ENCODE results near the gene CLEC2B. TPM values are rescaled to one million over a fixed set of nuclear protein-coding genes. Genes with fewer than 3 reads are reported as not detected.
"Not testable (repeated sequence)": the region's sequence is repeated elsewhere in the genome, so short reads cannot be mapped to it uniquely, and the experiment has no call there.

The CLEC2B gene
- 32.7 and 68.8 TPM in 2 replicates for total RNA-seq (2014; rRNA removed; shearing (Covaris generic))

DNA sequence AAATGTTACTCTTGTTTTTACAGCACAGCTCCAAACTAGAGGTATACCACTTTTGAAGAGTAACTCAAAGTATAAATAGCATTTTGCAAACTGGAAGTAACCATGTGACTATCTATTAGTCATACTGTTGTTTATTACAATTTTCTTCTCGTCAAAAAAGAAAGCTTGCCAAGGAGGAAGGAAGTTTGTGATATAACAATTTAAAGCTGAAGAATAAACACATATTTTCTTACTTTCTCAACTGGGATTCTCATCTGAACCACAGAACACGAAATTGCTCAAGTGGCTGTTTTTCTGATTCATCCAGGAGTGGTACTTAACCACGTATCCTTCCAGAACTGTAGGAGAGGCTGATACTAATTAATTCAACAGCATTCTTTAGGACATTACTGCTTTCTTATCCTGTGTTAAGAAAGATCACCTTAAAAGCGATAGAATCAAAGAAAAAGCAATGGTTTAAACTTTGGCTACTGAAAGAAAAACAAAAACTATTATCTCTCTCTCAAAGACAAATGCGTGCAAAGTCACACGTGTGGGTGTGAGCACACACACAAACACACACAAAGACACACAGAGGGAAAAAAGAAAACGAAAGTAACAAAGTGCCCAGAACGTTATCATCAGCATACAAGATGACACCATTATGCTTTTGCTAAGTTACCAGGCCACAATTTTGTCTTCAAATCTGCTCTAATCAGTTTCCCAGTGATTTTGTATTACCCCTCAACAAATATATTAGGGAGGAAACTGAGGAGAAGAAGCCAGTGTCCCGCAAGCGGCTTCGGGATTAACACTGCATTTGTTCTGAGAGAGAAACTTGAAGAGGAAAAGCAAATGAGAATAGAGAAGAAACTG is at the start of gene CLEC2B:
Gene CLEC2B, minus strand, starts transcription at position 48 of the 855 bp plus-strand sequence.
- DNase-seq (ENCODE audit: low spot score), result peak; percentile 92

DNA sequence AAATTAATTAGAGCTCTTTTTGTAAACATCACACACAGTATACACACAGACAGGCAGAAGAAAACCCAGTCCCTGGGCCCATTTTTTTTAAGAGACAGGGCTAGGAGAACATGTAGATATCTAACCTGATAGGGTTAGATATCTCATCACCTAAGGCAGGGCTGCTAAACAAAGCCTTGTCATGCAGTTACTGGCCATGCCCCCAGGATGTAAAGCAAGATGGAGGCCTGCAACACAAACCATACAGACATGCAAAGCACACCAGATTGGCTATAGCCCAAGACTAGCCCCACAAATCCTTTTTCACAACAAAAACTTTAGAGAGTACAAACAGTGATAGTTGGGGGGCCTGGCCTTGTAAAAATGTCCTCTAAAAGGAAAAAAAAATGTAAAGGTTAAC is 42.6 kb upstream of the CLEC2B start:
- DNase-seq (ENCODE audit: low spot score), result no peak

DNA sequence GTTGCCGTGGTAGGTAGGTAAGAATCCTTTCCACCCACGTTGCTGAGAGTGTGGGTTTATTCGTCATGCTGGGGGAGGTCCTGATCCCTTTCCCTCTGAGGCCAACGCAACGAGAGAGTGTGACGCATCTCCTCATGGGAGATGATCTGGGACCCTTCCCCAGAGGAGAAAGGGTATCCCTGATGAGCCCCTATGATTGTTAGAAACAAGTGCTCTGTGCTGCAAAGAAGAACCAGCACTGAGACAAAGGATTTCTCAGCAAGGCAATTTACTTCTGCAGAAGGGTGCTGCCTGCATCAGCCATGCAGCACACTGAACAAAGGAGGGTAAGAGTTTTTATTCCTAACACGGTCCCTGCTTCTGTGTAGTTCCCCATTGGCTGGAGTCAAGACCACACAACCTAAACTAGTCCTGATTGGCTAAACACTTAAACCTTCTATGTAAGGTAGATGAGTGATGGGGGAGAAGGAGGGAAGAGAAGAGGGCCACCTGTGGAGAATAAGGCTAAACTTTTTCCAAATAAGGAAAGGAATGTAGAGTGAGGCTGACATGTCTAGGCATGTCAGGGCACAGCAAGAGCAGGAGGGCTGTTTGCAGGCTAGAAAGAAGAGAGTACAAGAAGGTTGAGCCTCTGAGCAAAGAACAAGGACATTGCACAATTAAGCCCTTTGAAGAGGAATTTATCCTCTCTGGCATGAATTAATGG is 41.7 kb upstream of the CLEC2B start:
- no peak for DNase-seq (ENCODE audit: low spot score)

DNA sequence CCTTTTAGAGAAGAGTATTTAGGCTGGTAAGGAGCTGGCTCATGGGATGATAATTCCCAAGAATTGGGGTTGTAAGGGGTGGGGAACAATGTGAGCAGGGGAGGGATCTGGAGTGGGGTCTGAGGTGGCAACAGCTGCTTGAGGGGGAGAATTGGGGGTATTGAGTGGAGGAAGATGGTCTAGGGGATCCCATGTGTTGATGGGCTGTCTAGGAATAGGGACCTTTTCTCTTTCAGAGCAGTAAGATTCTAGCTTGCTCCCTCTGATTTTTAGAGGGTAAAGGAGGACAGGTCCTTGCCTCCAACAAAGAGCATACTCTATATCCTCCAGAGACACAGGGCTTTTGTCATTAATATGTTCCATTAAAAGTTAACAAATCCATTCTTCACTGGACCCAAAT is 40.6 kb upstream of the CLEC2B start:
- no peak for DNase-seq (ENCODE audit: low spot score)

DNA sequence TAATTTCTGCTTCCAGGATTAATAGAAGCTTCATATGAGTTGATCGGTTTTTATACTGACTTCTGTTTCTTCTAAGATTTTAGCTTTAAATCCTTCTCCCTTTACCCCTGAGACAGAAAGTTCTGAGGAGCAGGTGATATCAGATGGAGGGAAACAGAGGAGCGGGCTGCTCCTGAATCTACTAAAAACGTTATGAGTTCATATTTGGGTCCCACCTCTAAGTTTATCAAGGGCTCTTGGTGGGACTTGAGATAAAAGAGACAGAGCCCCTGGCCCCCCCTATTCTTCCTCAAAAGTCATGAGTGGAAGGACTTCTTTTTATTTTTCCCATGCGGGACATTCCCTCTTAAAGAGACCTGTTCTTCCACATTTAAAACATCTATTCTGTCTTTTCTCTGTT is 39.2 kb upstream of the CLEC2B start:
- no peak for DNase-seq (ENCODE audit: low spot score)

DNA sequence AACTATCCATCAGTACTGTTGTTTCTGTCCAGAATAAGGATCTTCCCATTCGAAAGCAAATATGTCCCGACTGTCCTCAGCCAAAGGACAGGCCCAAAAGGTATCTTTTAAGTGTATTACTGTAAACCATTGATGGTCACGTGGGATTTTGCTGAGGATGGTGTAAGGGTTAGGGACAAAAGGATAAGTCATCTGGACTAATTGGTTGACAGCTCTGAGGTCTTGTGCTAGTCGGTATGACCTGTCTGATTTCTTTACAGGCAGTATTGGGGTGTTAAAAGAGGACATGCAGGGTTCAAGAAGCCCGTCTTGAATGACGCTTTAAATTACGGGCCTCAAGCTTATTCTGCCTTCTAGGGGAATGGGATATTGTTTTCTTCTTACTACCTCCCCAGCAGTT is 38.6 kb upstream of the CLEC2B start:
- no peak for DNase-seq (ENCODE audit: low spot score)

DNA sequence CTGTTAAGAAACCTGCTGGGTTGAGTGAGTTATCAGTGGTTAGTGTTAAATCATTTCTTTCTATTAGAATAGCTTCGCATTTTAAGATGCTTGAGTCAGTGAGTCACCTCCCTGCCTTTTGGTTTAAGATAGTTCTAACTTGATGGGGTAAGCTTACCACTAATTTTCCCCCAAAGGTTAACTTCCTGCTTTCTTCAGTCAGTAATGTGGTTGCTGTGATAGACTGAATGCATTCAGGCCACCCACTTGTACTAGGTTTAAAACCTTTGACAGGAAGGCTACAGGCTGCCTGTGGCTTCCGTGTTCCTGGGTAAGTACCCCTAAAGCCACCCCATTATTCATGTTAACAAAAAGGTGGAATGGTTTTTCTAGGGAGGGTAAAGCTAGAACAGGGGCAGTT is 37.7 kb upstream of the CLEC2B start:
- no peak for DNase-seq (ENCODE audit: low spot score)

DNA sequence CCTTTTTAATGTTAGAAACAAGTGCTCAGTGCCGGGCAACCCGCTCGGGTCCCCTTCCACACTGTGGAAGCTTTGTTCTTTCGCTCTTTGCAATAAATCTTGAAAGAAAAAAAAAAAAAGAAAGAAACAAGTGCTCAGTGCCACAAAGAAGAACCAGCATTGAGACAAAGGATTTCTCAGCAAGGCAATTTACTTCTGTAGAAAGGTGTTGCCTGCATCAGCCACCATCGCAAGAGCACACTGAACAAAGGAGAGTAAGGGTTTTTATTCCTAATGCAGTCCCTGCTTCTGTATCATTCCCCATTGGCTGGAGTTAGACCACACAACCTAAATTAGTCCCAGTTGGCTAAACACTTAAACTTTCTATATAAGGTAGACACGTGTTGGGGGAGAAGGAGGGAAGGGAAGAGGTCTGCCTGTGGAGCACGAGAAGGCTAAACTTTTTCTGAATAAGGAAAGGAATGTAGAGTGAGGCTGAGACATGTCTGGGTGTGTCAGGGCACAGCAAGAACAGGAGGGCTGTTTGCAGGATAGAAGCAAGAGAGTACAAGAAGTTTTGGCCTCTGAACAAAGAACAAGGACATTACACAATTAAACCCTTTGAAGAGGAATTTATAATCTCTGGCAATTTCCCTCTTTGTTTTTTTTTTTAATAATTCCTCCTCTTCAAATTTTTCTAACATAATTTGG is 33.5 kb upstream of the CLEC2B start:
- DNase-seq (ENCODE audit: low spot score), result no peak

DNA sequence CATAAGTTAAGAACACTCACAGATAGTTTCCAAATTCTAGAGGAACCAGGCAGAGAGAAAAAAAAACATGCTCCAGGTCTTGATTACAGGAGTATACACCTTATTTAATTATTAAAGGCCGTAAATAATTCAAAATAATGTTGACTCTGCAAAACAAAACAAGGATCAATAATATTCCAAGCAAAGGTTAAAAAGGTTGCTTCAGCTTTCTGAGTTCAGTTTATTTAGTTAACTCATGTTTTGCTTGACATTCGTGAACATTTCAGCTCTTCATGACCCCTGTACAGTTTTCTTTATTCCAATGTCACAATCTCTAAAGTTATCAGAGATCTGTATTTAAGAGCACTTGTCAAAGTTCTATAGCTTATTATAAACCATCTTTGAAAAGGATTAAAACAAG is 31.8 kb upstream of the CLEC2B start:
- DNase-seq (ENCODE audit: low spot score), result no peak

DNA sequence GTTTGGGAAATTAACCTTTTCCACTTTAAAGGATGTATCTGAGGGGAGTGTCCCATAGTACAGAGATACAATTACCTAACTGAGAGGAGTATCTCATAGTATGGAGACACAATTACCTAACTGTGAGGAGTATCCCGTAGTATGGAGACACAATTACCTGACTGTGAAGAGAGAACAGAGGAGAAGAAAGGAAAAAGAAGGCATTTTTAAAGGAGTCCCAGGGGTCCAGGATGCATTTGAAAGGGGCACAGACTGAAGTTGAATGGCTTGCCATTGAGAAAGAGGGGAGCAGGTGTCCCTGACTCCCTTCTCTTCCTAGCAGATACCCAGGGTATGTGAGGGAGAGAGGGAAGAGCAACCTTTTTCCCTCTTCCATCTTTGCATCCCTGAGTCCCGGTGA is 30.1 kb upstream of the CLEC2B start:
- DNase-seq (ENCODE audit: low spot score), result no peak

DNA sequence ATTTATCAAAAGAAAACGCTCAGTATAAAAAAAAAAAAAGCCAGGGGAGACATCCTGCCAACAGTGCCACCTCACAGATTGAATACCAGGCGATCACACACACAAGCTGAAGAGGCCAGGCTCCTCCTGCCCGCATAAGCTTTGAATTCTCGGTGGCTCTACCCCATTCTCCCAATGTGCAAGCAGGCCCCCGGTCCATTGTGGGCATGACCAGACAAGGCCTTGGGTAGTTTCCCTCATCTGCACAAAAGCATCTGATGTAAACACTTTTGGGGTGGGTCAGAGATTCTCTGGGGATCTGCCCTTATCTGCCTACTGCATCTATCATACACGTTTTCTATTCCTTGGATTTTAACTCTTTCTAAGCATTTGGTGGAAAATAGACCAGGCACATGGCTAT is 28.4 kb upstream of the CLEC2B start:
- no peak for DNase-seq (ENCODE audit: low spot score)

DNA sequence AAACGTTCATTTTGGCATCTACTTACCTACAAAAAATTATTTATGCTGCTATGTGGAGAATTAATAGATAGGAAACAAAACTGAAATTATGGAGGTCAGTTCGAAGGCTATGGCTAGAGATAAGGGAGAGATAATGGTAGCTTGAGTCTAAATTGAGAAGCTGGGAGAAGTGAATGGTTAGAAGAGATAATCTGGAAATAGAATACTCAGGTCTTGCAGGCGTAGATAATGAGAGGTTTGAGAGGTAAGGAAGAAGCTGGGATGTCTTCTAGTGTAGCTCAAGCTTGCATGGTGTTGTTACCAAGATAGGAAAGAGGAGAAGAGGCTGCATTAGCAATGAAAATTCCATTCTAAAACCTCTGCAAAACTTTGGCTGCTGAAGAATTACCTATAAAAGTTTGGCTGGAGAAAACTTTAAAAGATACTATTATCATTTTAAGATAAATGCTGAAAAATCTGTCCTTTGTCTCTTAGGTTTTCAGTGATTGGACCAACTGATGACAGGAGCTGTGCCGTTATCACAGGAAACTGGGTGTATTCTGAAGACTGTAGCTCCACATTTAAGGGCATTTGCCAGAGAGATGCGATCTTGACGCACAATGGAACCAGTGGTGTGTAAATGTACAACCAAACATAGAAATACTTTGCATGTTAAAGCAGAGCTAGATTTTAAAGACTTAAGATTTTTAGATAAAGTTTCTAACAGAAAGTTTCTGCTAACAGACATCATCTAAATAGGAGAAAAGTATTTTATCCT is 26.2 kb upstream of the CLEC2B start:
- DNase-seq (ENCODE audit: low spot score), result no peak

DNA sequence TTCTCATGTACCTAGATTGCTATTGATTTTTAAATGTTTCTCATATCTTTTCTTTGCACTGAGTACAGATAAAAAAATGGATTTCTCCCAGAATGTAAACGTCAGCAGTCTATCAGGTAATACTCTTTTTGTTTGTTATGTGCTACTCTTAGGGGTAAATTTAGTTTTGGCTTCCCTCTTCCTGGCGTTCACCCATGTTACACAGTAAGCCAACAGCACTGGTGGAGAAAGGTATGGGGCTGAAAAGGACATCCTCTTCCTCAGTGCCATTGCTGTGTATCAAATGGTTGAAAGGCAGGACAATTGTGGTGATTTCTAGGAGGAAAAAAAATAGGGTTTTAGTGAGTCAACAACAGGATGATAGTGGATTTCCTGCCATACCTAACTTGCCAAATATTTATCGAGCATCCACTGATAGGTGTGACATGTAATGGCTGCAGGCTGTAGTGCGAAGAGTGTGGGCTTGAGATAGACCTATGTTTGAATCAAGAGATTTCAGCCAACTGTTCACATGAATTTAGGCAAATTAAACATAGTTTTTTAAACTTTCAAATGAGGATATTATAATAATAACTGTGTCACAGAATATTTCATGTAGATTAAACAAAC is 19.6 kb upstream of the CLEC2B start:
- no peak for DNase-seq (ENCODE audit: low spot score)

DNA sequence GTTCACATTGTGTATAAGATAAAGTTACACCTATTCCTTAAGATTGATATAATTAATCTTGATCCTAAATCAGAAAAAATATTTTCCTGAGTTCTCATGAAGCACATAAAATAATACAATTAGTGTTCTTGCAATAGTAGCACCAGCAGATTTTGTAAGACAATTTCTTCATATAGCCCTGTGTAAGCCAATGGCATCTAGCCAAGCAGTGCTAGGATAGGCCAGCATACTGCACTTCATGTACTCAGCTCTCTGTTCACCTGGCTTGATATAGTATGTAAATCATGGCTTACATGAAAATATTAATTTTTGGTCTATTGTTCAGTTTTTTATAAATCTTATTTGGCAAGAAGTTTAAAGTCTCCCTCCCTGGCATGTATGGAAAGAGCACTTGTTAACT is 14.0 kb upstream of the CLEC2B start:
- DNase-seq (ENCODE audit: low spot score), result no peak

DNA sequence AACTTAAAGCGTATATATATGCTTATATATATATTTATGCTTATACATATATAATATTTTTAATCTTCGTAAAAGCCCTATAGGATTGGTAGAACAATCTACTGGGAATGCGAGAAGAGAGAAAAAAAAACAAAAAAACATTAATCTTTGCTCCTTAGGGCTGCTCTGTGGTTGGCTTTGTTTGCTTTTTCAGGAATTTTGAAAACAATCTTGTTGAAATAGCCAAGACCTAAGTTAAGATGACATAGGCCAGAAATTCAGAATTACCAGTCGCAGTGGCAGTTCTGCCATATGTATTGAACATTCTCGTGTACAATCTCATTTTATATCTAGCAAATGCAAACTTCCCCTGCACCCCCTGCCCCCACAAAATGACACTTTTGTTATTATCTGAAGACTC is 12.8 kb upstream of the CLEC2B start:
- no peak for DNase-seq (ENCODE audit: low spot score)

DNA sequence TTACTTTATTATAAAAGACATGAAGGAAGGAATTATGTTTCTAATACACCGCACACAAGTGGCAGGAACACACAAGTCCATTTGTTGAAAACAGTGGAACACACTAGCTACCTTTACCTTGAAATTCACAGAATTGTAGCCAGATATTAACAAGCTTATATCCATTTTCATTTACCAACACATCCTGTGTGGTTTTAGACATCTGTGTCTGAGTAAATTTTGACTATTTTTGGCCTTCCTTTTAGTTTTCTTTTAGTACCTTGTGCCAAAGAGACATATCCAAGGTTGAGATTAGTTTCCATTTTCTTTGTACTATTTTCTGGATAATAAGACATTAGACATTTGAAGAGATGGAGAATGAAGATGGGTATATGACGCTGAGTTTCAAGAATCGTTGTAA is 12.1 kb upstream of the CLEC2B start, which contains the start of gene KLRF2:
Gene KLRF2, plus strand, starts transcription at position 244 of the 400 bp plus-strand sequence. Its CDS starts 107 bp downstream, at position 351.
- no peak for DNase-seq (ENCODE audit: low spot score)

DNA sequence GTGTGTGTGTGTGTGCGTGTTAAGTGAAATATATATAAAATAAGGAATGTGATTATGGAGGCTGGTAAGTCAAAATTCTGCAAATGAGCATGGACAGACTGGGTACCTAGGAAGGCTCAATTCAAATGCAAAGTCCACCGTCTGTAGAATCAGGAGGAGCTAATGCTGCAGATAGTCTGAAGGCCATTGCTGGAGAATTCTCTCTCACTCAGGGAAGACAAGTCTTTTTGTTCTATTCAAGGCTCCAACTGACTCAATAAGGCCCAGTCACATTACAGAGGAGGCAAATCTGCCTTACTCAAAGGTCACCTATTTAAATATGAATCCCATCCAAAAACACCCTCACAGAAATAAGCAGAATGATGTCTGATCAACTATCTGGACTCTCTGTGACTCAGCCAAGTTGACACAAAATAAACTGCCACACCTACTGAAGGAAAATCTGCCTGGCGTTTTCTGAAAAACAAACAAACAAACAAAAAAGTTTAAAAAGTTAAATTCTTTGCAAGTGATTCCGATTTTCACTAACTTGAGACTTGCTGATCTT is 11.5 kb upstream of the CLEC2B start:
- DNase-seq (ENCODE audit: low spot score), result no peak

DNA sequence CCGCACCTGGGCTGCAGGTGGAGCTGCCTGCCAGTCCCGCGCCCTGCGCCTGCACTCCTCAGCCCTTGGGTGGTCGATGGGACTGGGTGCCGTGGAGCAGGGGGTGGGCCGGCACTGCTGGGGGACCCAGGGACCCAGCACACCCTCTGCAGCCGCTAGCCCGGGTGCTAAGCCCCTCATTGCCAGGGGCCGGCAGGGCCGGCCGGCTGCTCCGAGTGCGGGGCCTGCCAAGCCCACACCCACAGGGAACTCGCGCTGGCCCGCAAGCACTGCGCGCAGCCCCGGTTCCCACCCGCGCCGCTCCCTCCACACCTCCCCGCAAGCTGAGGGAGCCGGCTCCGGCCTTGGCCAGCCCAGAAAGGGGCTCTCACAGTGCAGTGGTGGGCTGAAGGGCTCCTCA is 7.0 kb upstream of the CLEC2B start:
- DNase-seq (ENCODE audit: low spot score), result not testable (repeated sequence)

DNA sequence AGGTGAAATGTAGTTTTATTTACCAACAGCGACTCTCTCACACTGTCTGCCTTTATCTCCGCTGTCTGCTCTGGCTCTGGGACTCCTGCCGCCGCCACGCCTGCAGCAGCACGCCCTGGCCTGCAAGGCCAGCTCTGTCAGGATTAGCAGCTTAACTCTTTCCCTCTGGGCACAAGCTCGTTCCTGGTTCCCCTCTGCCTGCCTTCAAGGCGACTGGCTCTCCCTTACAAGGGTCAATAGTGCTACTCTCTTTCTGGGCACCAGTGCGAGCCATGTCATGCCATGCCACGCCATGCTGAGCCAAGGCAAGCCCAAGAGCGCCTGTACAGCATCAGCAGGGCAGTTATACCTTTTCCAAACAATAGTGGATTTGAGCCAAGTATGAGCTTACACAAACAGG is 3.6 kb upstream of the CLEC2B start:
- DNase-seq (ENCODE audit: low spot score), result no peak

DNA sequence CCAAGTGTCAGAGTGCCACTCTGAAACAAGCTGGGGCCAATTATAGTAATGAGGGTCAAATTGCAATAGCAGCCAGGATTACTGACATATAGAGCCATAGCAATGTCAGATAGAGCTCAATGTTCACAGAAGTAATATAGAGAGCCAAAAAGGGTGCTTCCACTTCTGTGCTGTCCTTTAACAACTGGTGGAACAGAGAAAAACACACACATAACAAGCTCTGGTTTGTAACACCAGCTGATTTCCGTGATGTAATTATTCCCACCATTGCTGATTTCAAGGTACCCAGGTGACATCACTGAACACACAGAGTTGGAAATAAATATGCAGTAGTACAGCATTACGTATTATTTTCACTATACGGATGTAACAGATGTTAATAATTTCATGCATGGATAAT is 3.0 kb upstream of the CLEC2B start:
- no peak for DNase-seq (ENCODE audit: low spot score)

DNA sequence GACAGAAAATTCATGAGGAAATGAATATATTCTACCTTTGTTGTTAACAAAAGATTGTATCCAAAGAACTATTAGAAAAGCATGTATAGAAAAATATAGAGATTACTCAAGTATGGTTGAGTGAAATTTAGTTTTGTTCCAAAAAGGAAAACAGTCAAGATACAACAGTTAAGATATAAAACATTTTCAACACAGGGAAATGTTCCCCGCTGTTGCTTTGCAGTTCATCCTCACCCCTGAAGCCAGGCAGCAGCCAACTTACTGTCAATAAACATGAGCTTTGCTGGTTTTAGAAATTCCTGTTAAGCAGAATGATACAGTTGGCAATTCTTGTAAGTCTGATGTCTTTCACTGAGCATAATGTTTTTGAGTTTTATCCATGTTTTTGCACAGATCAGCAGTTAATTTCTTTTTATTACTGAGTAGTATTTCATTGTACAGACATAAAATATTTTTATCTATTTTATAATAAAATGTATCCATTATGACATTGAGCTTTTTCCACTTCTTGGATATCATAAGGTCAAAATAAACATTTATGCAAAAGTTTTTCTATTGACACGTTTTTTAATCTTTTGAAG is 1.2 kb upstream of the CLEC2B start:
- no peak for DNase-seq (ENCODE audit: low spot score)

Measured in H4 (cell line).